ENCODE results near the gene FAM24B. TPM values are rescaled to one million over a fixed set of nuclear protein-coding genes. Genes with fewer than 3 reads are reported as not detected.
"Not testable (repeated sequence)": the region's sequence is repeated elsewhere in the genome, so short reads cannot be mapped to it uniquely, and the experiment has no call there.

Gene FAM24B
- polyA plus RNA-seq (ENCODE audit: insufficient read length in 10 of 10) = 1 to 10 TPM; 1.4 to 6.6 (median 2.5) TPM
- long read RNA-seq, donor 1, partial matches to known transcripts = 0 of 1 reads
- long read RNA-seq, donor 1, other reads (novel, unspliced or antisense) = 0 of 1 reads
- long read RNA-seq, donor 2, partial matches to known transcripts = 0 of 2 reads
- long read RNA-seq, donor 2, other reads (novel, unspliced or antisense) = 0 of 2 reads
- long read RNA-seq, donor 3 = 0 reads
- long read RNA-seq, donor 4 = 0 reads
- long read RNA-seq, donor 5, partial matches to known transcripts = 0 of 1 reads
- long read RNA-seq, donor 5, other reads (novel, unspliced or antisense) = 0 of 1 reads
- long read RNA-seq, donor 6, partial matches to known transcripts = 0 of 2 reads
- long read RNA-seq, donor 6, other reads (novel, unspliced or antisense) = 0 of 2 reads
- long read RNA-seq, donor 7, partial matches to known transcripts = 0 of 2 reads
- long read RNA-seq, donor 7, other reads (novel, unspliced or antisense) = 0 of 2 reads
- long read RNA-seq, donor 8 = 0 reads
- long read RNA-seq, donor 9 = 0 reads

- DNase-seq = peak; percentile 97 to 98 (median 98)
Observed at GRCh38 chr10:122879339-122880273, at the start of gene FAM24B. Gene FAM24B (minus strand): TSS chr10:122879581. CDS start chr10:122850515, 29,066 bp downstream.

- DNase-seq = no peak
Observed at GRCh38 chr10:122915700-122916099, 36.3 kb upstream of the FAM24B start.

GRCh38 chr10:122911889-122912484 is 32.6 kb upstream of the FAM24B start:
- DNase-seq = peak; percentile 17 to 44 (median 38)

GRCh38 chr10:122910310-122910709 is 30.9 kb upstream of the FAM24B start, which contains the start of gene FAM24A:
Gene FAM24A (plus strand): TSS chr10:122910610. CDS start chr10:122911635, 1,025 bp downstream.
- no peak for DNase-seq

- not testable (repeated sequence) for DNase-seq
Observed at GRCh38 chr10:122903861-122904260, 24.5 kb upstream of the FAM24B start.

- no peak for DNase-seq
Observed at GRCh38 chr10:122894261-122894944, 15.0 kb upstream of the FAM24B start.

GRCh38 chr10:122884166-122884565 is 4.8 kb upstream of the FAM24B start:
- no peak for DNase-seq

- no peak for DNase-seq
Observed at GRCh38 chr10:122882766-122883165, 3.4 kb upstream of the FAM24B start.

GRCh38 chr10:122878799-122879338 is 512 bp downstream of the FAM24B start:
- DNase-seq = no peak

GRCh38 chr10:122877264-122877663 is 2.1 kb downstream of the FAM24B start:
- DNase-seq = no peak

- DNase-seq = no peak
Observed at GRCh38 chr10:122876467-122876855, 2.9 kb downstream of the FAM24B start.

- no peak for DNase-seq
Observed at GRCh38 chr10:122875843-122876466, 3.4 kb downstream of the FAM24B start.

- not testable (repeated sequence) for DNase-seq
Observed at GRCh38 chr10:122871947-122872346, 7.4 kb downstream of the FAM24B start.

- not testable (repeated sequence) for DNase-seq
Observed at GRCh38 chr10:122868768-122869167, 10.6 kb downstream of the FAM24B start.

- DNase-seq = not testable (repeated sequence)
Observed at GRCh38 chr10:122866757-122867482, 12.5 kb downstream of the FAM24B start.

- no peak for DNase-seq
Observed at GRCh38 chr10:122864901-122865300, 14.5 kb downstream of the FAM24B start.

- DNase-seq = no peak
Observed at GRCh38 chr10:122864194-122864592, 15.2 kb downstream of the FAM24B start.

- no peak for DNase-seq
Observed at GRCh38 chr10:122863216-122864193, 15.9 kb downstream of the FAM24B start.

Measured in muscle of back (tissue), 13 donors.